ENCODE data around the gene FTHL17.

Gene FTHL17

DNA sequence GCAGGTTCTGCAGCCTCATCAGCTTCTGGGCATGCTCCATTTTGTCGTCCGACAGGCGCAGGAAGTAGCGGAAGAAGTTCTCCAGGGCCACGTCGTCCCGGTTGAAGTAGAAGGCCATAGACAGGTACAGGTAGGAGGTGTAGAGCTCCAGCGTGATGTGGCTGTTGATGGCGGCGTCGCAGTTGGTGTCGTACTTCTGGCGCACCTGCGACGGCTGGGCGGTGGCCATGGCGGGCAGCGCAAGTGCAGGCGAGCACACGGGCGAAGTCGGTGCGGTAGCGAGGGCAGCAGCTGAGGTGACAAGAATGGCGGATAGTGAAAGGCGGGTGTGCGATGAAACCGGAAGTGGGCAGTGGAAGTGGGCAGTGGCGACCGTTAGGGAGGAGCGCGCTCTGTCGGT is at the start of gene FTHL17:
TSS of gene FTHL17 (minus strand) at position 317 of the 400 bp plus-strand sequence. CDS start at position 229, 88 bp downstream.
- DNase-seq (ENCODE audit: low read depth): no peak

DNA sequence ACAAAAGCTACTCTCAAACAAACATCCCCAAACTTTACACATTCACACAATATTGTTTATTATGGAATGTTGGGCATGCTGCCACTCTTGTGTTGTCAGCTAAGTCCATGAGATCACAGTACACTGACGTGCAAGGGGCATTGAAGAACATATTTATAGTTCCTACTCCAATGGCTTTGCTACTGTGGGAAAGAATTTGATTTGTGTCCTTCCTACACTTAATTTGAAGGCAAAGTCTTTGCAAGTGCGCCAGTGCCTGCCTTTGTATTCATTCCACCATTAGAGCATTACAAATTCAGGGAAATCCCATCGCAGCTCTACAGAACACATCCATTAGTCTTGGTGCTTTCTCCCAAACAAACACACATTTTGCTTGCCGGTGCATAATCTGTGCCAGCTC is 45.4 kb upstream of the FTHL17 start:
- DNase-seq (ENCODE audit: low read depth): no peak

DNA sequence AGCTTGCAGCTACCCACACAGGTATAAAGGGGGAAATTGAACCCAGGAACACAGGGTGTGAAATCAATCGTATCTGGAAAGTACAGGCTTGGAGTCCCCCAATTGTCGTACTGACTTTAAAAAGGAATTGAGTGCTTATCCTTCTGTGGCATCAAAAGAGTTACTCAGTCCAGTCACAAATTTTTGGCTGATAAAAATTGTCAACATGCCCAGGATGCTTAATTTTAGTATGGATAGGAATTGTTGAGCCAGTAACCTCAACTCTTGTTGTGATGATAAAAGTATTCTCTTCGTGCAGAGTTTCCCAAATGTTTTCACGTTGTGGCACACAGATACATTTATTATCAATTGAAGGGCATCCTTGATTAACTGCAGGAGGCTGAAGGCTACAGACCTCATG is 43.6 kb upstream of the FTHL17 start:
- DNase-seq (ENCODE audit: low read depth): no peak

DNA sequence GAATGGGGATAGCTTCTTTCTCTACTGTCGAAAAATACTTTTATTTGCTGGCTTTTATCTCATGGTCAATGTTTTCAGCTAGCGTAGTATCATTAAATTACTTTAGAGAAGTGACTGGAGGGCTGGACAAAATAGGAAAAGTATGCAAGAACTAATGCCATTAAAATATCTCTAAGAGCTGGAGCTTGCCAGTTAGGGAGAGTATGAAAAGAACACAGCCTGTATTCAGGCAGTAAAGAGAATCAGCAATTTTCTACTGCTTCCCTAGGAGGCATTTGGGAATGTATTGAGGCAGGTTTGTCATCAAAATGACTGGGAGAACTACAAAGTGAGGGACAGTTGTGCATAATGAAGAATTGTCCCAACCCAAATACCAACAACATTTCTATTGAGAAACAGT is 43.0 kb upstream of the FTHL17 start:
- DNase-seq (ENCODE audit: low read depth): no peak

DNA sequence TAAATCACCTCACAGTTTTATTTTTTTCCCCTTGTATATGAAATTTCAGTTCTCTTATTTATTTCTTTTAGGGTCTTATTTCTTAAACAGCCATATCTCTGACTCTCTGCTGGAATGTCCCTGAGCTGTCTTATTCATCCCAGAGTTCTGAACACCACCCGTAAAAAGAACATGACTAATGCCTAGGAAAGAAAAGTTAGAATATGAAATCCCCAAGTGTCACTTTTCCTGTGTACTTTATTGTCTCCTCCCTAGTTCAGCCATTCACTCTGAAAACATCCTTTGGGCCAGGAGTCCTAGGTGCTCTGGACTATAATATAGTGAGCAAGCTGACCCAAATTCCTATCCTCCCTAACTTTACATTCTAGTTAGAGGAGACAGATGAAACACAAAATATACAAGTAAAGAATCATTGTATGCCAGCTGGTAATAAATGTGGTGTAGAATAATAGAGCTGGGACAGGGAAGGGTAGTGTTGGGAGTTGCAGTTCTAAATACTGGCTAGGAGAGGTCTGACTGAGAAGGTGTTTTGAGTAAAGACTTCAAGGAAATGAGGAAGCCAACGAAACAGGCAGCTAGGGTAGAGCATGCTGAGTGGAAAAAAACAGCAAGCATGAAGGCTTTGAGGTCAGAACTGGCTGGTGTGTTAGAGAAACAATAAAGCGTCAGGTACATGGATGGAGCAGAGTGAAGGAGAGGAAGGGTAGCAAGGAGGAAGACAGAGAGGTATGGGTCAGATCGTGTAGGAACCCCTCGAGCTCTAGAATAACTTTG is 40.6 kb upstream of the FTHL17 start:
- no peak for DNase-seq (ENCODE audit: low read depth)

DNA sequence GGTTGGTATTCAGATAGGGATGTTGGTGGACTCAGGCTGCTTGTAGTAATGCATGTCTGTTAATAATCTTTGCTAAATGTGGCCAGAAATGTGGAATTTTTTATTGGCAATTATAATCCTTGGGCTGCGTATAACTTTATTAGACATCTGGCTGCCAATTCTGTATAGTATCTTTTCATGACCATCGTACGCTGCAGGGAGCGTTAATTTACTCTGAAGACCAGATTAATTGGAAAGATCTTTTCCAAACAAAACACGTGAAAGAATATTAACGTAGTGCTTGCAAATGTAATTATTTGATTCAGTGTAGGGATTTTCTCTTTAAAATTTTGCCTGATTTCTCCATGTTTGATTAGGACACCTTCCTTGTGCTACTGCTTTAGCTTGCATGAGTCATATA is 38.8 kb upstream of the FTHL17 start:
- DNase-seq (ENCODE audit: low read depth): no peak

DNA sequence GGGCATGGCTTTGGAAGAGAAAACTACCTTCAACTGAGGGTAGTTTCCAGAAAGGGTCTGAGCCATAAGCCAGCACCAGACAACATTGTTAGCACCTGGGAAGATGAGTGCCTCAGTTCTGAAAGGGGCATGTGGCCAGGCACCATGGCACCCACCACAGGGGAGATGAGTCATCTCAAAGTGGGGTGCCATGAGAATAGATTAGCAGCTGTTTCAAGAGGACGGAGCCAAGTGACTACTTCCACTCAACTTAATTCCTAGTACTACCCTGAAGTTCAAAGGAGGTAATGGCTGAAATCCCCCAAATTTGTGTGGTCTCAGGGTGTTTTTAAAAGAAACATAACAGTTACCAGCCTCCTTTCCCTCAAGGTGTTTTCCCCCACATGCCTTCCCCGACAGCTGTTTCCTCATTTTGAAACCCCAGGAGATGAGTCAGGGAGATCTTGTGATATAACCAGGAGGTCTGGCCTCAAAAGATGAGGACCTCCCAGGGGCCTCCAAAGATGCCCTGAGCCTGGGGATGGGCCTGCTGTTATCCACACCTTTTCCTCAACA is 27.8 kb upstream of the FTHL17 start:
- DNase-seq (ENCODE audit: low read depth): no peak

DNA sequence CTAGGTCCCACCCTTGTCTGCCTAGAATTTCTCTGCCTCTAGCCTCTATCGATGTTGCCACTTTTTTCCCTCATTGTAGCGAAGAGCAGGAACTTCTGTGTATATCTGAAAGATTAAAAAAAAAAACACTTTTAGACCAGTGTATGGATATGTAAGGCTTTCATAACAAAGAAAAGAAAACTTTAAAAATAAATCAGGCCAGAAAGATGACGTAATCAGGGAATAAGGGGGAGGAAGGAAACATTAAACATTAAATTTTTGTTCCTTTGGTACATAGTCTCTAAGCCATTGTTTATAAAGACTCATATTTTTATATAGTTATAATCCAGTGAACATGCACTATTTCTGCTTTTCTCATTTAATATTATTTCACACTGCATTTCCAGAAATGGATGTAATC is 26.2 kb upstream of the FTHL17 start:
- DNase-seq (ENCODE audit: low read depth): no peak

DNA sequence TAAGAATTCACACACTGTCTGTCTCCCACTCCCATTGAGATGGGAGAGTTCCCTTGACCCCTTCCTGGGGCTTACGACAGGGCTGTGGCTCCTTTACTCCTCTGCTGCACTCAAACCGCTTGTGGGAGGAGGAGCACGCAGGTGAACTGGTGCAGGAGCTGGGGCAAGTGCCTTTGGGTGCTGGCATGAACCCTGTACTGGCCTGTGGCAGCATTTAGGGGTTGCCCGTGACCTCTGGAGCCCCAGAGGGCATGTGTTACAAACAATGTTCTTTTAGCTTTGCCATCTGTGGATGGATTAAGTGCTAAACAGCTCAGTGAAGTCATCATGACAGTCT is 21.8 kb upstream of the FTHL17 start:
- DNase-seq (ENCODE audit: low read depth): no peak

DNA sequence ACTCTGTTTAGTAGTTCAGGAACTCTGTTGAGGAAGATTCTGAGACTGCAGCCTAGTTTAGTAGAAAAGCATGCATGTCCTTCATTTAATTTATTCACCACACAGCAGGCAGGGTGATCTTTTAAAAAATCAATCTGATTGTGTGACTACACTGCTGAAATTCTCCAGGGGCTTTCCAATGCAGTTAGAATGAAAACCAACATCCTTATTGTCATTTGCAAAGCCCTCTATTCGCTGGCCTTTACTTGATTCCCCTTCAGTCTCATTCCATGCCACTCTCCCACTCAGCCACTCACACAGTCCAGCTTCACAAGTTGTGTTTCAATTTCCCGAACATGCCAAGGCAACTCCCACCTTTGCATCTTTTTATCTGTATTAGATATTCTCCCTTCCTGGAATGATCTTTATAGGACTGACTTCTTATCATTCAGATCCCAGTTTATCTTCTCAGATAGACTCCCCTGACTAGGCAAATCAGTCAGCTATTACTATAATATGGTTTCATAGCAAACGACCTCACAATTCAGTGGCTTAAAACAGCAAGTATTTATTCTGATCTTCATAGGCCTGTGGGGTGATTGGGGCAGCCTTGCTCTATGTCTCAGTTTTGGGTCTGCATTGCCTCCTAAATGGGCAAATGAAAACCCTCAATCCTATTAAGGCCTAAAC is 21.3 kb upstream of the FTHL17 start:
- DNase-seq (ENCODE audit: low read depth): no peak

DNA sequence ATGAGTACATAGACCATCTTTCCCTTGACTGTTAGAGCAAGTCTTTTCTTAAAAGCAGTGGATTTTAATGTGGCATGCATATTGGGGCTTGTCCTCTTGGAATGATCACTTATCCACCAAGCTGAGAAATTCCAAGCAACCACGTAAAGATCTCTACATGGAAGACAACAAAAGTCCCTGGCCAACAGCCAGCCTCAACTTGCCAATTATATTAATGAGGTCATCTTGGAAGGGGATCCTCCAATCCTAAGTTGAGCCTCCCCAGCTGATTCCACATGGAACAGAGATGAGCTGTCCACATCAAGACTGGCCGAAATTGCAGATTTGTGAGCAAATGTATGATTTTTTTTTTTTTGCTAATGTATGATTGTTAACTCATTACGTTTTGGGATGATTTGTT is 20.6 kb upstream of the FTHL17 start:
- DNase-seq (ENCODE audit: low read depth): no peak

DNA sequence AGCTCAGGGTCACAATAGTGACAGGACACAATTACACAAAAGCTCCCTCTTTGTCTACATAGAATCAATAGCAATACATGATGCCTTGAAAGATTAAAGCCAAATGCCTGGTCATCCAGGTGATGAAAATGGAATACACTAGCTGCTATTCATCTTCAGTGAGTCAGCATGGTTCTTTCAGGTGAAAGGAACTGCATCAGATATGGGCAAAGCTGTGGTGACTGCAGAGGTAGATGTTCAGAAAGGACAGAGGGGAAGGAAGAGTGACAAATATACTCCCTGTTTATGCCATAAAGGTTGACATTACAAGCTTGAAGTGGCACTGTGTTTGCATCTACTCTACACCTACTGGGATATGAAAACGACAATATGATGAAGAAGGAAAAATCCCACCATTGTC is 20.0 kb upstream of the FTHL17 start:
- DNase-seq (ENCODE audit: low read depth): no peak

DNA sequence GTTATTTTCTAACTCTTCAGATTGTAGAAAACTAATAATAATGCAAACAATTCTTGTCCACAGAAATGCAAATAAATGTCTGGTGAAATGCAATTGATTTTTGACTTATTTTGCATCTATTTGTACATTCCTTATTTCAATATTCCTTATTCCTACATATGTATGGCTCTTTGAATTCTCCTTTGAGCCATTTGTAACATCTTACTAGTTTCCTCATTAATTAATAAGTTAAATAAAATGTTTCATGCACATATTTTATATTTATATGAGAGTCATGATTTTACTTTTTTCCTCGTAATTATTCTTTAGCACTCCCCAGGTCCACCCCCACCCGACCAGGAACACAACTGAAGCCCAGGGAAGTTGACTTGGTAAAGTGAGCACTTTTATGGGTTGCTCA is 2.7 kb upstream of the FTHL17 start:
- DNase-seq (ENCODE audit: low read depth): no peak

DNA sequence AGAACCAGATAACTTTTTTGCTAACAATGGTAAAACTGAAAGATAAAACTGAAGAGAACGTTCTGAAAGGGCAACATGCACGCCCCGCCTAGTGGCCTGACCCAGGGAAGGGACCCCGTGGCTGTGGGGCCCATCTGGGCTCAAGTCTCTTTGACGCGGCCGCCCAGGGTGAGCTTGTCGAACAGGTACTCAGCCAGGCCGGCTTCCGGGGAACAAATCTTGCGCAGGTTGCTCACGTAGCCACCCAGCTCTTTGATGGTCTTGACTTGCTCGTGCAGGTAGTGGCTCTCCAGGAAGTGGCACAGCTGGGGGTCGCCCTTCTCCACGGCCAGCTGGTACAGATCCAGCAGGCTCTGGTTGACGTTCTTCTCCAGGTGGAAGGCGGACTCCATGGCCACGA is 579 bp downstream of the FTHL17 start:
- DNase-seq (ENCODE audit: low read depth): no peak

DNA sequence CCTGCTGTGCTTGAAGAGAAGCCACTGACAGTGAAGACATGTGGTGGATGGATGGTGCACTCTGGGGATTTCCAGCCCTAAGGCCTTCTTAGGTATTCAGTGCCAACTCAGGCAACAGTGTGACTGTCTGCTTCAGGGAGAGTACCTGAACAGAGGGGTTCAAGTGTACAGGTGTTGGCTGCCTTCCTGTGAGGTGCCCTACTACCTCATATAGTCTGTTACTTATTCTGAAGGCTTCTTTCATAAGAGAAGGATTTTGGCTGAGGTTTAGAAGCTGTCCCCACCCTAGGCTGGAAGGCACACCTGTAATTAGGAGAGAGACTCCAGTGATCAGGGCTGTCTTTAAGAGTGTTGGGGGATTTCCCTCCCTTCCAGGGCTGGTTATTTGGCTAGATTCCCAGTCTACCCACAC is 1.8 kb downstream of the FTHL17 start:
- DNase-seq (ENCODE audit: low read depth): no peak

DNA sequence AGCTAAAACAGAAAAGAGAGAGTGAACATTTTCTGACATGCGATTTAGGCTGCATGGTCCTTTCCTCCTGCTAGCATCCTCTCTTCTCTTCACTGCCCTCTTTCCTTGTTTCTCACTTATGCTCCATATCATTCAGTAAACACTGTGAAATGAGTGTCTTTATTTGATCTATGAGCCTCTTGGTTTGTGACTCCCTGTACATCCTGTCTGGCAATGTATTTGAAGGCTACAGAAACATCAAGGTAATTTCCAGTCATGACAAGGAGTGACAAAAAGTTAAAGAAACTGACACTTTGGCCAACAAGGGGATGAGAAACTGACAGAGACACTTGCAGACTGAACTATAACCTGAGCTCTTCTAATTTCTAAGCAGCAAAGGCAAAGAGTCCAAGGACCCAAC is 8.7 kb downstream of the FTHL17 start:
- DNase-seq (ENCODE audit: low read depth): no peak

DNA sequence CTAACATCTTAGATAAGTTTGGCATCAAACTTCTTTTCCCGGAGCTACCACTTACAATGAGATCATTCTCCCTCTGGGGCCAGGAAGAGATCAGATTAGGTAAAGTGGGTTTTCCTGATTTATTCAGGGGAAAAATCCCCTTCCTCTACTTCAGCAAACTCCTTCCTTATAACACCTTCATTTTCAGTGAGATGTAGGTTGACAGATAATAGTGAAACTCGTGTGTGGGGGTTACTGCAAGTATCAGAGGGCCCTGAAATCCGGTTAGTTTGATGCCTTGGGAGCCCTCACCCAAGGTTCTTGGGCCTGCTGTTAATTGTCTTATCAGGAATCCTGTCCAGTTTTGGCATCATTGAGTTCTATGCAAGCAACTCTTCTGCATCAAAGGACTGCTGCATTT is 10.8 kb downstream of the FTHL17 start:
- DNase-seq (ENCODE audit: low read depth): no peak

DNA sequence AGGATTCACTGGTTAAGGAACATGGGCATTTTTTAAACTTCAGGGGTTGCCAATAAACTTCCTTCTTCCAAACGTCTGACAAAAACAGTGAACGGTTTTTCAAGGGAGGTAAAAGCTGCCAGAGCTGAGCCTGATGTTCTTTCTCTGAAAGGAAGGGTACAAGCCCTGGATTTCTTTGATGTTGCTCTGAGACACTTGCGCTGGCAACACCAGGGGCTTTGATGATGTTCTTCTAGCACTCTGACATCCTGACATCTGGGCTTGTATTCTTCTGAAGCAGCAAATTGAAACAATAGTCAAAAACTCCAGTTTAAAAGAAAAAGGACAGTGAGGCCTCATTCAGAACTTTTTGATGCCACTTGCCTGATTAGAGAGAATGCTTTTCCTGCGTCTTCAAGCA is 11.8 kb downstream of the FTHL17 start:
- DNase-seq (ENCODE audit: low read depth): no peak

DNA sequence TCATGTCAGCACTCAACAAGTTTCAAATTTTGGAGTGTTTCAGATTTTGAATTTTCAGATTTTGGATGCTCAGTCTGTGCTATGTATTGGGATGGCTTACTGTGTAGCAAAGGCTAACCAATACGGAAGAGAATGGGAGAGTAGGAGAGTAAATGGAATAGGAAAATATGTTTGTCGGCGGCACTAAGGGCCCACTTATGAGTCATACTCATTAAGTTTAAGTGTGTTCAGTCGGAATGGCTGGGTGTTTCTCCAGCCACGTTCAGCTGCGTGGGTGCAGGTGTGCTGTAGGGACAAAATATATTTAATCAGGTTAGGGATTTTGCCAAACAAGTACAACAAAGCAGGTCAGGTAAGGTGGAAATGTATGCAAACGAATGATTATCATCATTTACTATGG is 13.6 kb downstream of the FTHL17 start:
- no peak for DNase-seq (ENCODE audit: low read depth)

DNA sequence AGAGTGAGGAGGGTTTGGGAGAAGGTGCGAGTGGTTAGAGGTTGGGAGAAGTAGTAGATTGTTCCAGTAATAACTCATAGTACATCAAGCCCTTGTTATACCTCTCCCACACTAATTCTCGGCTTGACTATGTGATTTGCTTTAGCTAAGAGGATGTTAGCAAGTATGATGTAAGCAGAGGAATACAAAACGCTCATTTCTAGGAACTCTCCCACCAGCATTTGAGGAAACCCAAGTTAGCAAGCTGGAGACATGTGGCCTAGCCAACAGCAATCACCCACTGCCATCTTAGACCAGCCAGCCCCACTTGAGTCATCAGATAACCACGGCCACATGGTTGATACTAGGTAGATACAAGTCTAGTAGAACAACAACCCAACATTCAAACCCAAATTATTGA is 14.2 kb downstream of the FTHL17 start:
- DNase-seq (ENCODE audit: low read depth): no peak

DNA sequence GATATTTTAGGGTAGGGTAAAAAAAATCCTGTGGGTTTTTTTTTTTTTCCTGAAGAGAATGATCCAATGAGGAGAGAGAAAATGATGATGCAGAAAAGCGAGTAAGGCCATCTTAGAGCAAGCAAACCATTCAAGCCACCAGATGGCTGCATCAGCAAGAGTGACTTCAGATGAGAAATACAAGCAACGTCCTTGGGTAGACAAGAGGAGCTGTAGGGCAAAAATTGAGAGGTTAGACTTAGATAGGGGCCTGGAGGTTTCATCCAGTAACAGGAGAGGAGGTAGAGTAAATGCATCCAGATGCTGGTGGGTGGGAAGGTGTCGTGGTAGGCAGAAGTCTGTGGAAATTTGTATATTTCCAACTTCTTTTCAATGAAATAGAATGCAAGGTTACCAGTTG is 14.6 kb downstream of the FTHL17 start:
- DNase-seq (ENCODE audit: low read depth): no peak

DNA sequence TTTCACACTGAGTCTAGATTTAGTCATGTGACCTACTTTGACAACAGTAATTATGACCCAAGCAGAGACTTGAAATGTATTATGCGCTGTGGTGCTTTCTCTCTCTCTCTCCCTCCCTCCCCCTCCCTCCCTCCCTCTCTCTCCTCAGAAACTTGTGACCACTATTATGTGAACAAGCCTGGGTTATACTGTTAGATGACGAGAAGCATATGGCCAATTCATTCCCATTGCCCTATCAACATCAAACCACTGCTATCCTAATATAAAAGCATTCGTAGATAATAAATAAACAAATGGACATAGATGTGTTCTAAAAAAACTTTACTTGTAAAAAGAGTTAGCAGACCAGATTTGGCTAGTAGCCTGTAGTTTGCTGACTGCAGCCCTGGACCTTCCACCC is 18.2 kb downstream of the FTHL17 start:
- no peak for DNase-seq (ENCODE audit: low read depth)

DNA sequence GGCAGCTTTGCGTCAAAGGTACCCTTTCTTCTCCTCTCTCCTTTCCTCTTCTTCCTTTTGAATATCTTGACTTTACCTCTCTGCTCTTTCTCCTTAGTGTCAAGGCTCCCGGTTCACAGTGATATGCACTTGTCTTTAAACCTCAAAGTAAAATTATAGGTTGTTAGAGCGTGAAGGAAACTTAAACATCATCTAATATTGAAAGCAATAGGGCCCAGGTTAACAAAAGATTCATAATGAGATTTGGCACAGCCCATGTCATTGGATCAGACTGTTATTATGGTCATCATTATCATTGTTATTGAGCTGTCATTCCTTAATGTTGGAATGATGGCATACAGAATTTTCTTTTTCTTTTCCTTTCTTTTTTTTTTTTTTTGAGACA is 32.5 kb downstream of the FTHL17 start:
- DNase-seq (ENCODE audit: low read depth): no peak
